A673 (cell line): ENCODE results near the gene NEMP1.

ENCODE experiments used
- CTCF ChIP-seq: fragments of 300-800, 200-600 bp; sonication (generic); conservative IDR thresholded peaks from 2 replicates; pipeline ENCODE4 v1.5.1; 2017; ENCODE audit warnings: low read depth, mild to moderate bottlenecking, antibody characterized with exemption, low read length, moderate library complexity, mixed read lengths
- EZH2 ChIP-seq: fragments of 200-600 bp; sonication (generic); IDR thresholded peaks from 2 replicates; pipeline ENCODE4 v1.6.1; 2017; ENCODE audit warnings: borderline replicate concordance, low read depth, mild to moderate bottlenecking, mixed read lengths, antibody characterized with exemption, low read length; ENCODE audit not compliant: poor library complexity, severe bottlenecking

- no peak for TF ChIP-seq CTCF
- no peak for TF ChIP-seq EZH2
Measured at GRCh38 chr12:57011438-57012424, 66.9 kb downstream of the NEMP1 start.
